GM19240 (cell line): ENCODE measurements around the gene ZSCAN10.

Source experiments
- DNase-seq: peaks from one replicate; pipeline ENCODE4 v3.0.0; 2011; ENCODE audit warnings: low spot score; ENCODE audit not compliant: insufficient read length

The ZSCAN10 gene

DNA sequence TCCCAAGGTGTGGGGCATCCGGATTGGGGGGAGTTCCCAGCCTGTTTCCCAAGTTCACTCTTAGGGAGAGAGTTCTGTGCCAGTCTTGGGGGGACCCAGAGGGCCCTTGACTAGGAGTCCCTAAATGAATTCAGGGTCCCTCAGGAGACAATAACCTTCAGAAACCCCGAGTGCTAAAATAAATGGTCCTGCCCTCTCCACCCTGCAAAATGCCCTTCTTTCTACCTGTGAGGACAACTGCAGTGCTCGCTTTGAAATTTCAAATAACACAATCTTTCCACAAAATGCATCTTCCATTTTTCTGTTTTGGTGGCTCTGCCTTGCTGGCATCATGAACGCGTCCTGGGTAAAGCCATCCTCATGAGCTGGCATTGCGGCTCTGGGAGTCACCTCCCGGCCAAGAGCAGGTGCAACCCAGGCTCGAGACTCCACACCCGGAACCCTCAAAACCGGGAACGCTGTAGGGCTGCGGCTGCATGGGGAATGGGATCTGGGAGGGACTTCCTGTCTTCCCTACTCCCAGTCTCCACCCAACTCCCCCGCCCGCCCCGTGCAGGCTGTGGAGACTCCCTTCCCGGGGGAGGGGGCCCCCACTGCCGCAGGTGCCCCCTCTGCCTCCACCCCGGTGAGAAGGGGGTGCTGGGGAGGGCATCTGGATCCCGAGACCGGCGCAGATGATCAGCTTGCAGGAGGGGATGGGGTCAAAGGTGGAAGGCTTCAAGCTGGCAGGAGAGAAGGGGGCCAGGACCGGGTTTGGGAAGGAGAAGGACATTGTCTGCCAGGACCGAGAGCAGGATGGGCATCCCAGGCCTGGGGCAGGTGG lies 13.2 kb upstream of the ZSCAN10 start, which contains the start of gene ZNF205:
Gene ZNF205 (plus strand): TSS at position 529 of the 823 bp plus-strand sequence. CDS start 845 bp downstream, outside the sequence.
- no peak for DNase-seq

DNA sequence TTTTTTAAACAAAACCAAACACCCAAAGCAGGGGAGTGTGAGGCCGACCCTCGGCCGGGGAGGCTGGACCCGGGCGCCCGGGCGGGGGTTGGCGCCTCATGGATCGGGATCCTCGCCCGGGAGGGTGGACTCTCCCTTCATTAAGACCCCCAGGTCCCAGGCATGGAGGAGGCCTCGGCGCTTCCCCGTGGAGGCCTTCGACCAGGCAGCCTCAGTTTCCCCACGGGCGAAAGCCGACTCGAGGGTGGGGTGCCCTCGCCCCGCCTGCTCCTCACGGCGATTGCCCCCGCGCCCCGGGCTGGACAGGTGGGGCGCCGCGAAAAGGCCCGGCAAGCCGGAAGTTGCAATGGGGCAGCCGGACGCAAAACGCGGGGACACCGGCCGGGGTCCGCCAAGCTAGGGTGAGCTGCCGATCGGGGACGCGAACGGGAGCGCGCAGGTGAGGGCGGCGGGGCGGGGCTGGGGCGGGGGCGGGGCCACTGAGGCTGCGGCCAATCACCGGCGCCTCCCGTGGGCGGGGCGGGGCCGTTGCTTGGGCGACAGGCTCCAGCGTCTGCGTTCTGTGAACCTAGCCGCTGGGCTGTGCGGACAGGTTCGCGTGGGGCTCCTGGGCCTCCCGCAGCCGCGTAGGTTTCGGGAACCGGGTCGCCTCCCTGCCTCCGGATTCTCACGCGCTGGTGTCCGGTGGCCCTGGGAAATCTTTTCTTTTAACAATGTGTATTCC lies 7.3 kb upstream of the ZSCAN10 start:
- DNase-seq = peak; percentile 98

- no peak for DNase-seq
Measured at GRCh38 chr16:3101841-3102470, 2.9 kb upstream of the ZSCAN10 start.

- no peak for DNase-seq
Measured at GRCh38 chr16:3101018-3101840, 2.1 kb upstream of the ZSCAN10 start.

GRCh38 chr16:3099732-3100499 lies 822 bp upstream of the ZSCAN10 start:
- peak; percentile 88 for DNase-seq

DNA sequence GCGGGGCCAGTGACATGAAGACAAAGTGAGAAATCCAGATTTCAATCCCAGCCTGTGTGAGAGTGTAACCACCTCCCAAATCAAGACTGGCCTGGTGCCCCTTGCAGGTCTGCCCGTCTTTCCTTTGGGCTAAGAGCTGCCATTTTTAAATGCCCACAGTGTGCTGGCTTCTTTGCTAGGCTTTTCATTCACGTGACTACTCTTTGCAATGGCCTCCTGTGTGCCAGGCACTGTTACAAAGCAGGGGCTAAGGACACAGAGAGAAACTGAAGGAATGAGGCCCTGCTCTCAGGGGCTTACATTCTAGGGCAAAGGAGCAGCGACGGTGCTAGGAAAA lies 269 bp upstream of the ZSCAN10 start:
- DNase-seq = no peak

- DNase-seq = no peak
Measured at GRCh38 chr16:3097266-3097665, 1.8 kb downstream of the ZSCAN10 start.

DNA sequence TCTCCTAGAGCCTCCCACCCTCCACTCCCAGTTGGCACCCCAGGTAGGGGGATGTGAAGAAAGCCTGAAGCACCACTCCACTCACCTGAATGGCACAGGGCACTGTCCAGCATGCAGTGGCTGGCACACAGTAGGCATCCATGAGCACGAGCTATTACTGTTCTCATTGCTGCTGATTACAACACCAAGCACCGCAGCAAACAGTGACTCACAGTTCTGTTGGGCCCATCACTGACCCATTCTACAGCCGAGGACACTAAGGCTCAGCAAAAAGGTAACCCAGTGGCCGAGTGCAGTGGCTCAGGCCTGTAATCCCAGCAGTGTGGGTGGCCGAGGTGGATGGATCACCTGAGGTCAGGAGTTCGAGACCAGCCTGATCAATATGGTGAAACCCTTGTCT lies 2.7 kb downstream of the ZSCAN10 start:
- DNase-seq = no peak

GRCh38 chr16:3095869-3096268 lies 3.2 kb downstream of the ZSCAN10 start:
- peak; percentile 95 for DNase-seq

- no peak for DNase-seq
Measured at GRCh38 chr16:3094289-3095027, 4.6 kb downstream of the ZSCAN10 start.

- no peak for DNase-seq
Measured at GRCh38 chr16:3092501-3092941, 6.6 kb downstream of the ZSCAN10 start.

DNA sequence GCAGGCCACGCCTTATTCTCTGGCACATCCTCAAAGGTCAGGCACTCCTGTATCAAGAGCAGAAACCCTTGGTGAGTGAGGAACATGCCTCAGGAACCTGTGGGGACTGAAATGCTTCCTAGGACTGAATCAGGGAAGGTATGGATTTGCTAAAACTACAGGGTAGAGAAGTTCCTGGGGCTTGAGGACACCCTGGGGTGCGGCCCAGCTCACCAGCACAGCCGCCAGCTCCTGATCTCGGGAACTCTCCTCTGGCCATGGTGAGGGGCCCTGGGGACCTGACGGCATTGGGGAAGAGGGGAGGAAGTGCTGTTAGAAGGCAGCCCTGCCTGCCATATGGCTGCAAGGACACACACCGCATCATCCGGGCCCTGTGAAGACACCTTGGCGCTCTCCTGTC lies 7.5 kb downstream of the ZSCAN10 start:
- DNase-seq = no peak

DNA sequence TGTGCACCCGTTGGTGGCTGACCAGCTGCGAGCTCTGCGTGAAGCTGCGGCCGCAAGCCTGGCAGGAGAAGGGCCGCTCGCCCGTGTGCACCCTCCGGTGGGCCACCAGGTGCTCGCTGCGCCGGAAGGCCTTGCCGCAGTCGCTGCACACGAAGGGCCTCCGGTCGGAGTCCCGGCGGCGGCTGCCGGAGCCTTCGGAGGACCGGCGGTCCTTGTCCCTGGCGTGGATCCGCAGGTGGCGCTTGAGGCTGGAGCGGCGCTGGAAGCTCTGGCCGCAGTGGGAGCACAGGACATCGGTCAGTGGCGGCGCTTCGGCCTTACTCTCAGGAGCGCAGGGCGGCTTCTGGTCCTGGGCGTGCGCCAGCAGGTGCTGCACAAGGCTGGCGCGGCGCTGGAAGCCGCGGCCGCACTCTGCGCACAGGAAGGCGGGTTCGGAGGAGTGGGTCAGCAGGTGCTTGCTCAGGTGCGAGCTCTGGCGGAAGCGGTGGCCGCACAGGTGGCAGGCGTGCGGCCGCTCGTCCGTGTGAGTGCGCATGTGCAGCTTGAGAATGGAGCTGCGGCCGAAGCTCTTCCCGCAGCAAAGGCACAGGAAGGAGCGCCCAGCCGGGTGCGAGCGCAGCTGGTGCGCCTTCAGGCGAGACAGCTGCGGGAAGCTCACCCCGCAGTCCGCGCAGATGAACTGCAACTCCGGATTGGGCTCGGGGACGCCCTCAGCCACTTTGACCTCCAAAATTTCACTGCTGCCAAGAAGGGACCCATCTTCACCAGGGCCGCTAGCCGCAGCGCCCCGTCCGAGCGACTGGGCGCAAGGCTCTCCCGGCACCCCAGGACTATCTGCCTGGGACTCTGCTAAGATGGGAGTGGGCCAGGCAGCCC lies 9.1 kb downstream of the ZSCAN10 start:
- DNase-seq = no peak

GRCh38 chr16:3088925-3089716 lies 10.0 kb downstream of the ZSCAN10 start:
- no peak for DNase-seq

DNA sequence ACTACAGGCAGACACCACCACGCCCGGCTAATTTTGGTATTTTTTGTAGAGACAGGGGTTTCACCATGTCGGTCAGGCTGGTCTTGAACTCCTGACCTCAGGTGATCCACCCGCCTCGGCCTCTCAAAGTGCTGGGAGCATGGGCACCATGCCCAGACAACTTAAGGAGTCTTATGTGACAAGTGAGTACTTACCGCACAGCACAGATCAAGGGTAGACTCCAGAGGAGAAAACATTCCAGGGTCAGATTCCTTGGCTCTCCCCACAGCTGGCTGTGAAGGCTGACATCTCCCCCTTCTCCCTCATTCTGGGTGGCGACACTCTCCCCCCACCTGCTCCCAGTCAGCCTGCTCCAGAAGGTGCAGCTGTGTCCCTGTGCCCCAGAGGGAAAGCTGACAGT lies 10.6 kb downstream of the ZSCAN10 start:
- DNase-seq = no peak

DNA sequence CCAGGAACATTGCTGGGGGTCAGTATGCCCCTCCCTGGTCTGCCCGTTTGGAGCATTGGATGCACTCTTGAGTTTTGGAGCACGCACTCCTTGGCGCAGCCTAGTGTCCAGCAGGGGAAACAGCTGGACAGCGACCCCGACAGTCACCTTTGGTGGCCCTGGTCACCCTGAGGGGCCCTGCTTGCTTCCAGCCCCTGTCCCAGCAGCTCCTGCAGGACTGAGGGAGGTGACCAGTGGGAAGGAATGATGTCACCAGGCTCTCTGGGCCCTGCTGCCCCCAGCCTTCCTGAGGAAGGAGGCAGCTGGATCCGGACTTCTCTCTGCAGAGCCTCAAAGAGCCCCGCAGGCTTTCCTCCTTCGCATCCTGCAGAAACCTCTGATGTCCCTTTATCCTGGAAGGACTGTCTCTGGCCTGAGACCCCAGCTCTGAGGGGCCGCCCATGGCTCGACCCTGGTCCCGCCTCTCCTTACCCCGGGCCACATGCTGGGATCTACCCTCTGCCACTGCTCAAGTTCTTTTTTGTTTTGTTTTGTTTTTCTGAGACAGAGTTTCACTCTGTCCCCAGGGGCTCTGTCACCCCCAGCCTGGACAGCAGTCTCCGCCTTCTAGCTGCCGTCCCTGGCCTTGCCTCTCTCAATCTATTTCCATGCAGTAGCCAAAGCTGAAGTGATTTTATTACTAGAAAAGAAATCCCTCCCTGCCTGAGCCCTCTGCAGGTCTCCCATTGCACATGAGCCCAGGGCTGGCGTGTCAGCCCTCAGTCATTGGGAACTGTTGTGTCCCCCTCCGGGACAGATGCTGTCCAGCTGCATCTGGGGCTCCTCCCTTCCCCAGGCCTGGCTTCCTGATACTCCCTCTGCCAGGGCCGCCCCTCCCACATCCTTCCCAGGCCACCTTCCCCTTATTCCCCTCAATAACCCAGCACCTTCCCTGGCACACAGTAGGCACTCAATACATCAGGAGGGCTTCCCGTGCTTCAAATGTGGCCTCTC lies 11.6 kb downstream of the ZSCAN10 start:
- DNase-seq = no peak
